ENCODE results near the gene SFXN5.

The SFXN5 gene

GRCh38 chr2:72985891-72986683, 85.4 kb downstream of the SFXN5 start:
- H3K27ac Mint-ChIP-seq (ENCODE audit: low read depth), result no peak overlapping the region
- H3K9me3 Mint-ChIP-seq, result no peaks in the 10 kb centered on the region
- peaks cover 4% of the 10 kb centered on the region for H3K36me3 Mint-ChIP-seq (ENCODE audit: insufficient read depth)

GRCh38 chr2:72985136-72985535, 86.4 kb downstream of the SFXN5 start:
- DNase-seq (ENCODE audit: low spot score in 2 of 2) (no peak), ATAC-seq (replicated peaks; ENCODE audit: extremely low read depth, poor library complexity, severe bottlenecking) (no peak)
- no peak overlapping the region for H3K4me3 Mint-ChIP-seq
- no peaks in the 10 kb centered on the region for H3K4me1 Mint-ChIP-seq
- no peaks in the 10 kb centered on the region for H3K9me3 Mint-ChIP-seq
- no peaks in the 10 kb centered on the region for H3K27me3 Mint-ChIP-seq
- peaks cover 4% of the 10 kb centered on the region for H3K36me3 Mint-ChIP-seq (ENCODE audit: insufficient read depth)
- H3K27ac Mint-ChIP-seq (ENCODE audit: low read depth), result no peak overlapping the region

More at GRCh38 chr2:72985891-72986683, 85.4 kb downstream of the SFXN5 start:
- Mint-ChIP-seq H3K27me3 (no peaks in the 10 kb centered on the region), H3K4me3 (no peak overlapping the region), H3K4me1 (no peaks in the 10 kb centered on the region)
- ATAC-seq (replicated peaks; ENCODE audit: extremely low read depth, poor library complexity, severe bottlenecking), result no peak
- no peak for DNase-seq (ENCODE audit: low spot score in 2 of 2)

GRCh38 chr2:72984172-72984671, 87.3 kb downstream of the SFXN5 start:
- H3K4me3 Mint-ChIP-seq, result no peak overlapping the region
- no peaks in the 10 kb centered on the region for H3K27me3 Mint-ChIP-seq
- ATAC-seq (replicated peaks; ENCODE audit: extremely low read depth, poor library complexity, severe bottlenecking) (no peak), DNase-seq (ENCODE audit: low spot score in 2 of 2) (no peak)
- H3K27ac Mint-ChIP-seq (ENCODE audit: low read depth), result peak overlapping the region; percentile 20
- no peaks in the 10 kb centered on the region for H3K9me3 Mint-ChIP-seq
- peaks cover 4% of the 10 kb centered on the region for H3K36me3 Mint-ChIP-seq (ENCODE audit: insufficient read depth)
- H3K4me1 Mint-ChIP-seq, result no peaks in the 10 kb centered on the region

GRCh38 chr2:72983500-72984161, 87.9 kb downstream of the SFXN5 start:
- Mint-ChIP-seq H3K27ac (ENCODE audit: low read depth) (no peak overlapping the region), H3K4me1 (no peaks in the 10 kb centered on the region), H3K9me3 (no peaks in the 10 kb centered on the region), H3K27me3 (no peaks in the 10 kb centered on the region), H3K4me3 (no peak overlapping the region), H3K36me3 (ENCODE audit: insufficient read depth) (peaks cover 3% of the 10 kb centered on the region)
- DNase-seq (ENCODE audit: low spot score in 2 of 2) (no peak), ATAC-seq (replicated peaks; ENCODE audit: extremely low read depth, poor library complexity, severe bottlenecking) (no peak)

- H3K36me3 Mint-ChIP-seq (ENCODE audit: insufficient read depth), result peaks cover 4% of the 10 kb centered on the region
- H3K4me1 Mint-ChIP-seq, result no peaks in the 10 kb centered on the region
- H3K27me3 Mint-ChIP-seq, result no peaks in the 10 kb centered on the region
- H3K9me3 Mint-ChIP-seq, result no peaks in the 10 kb centered on the region
- DNase-seq (ENCODE audit: low spot score in 2 of 2) (no peak), ATAC-seq (replicated peaks; ENCODE audit: extremely low read depth, poor library complexity, severe bottlenecking) (no peak)
- no peak overlapping the region for H3K27ac Mint-ChIP-seq (ENCODE audit: low read depth)
- no peak overlapping the region for H3K4me3 Mint-ChIP-seq
Measured at GRCh38 chr2:72982781-72983499, 88.6 kb downstream of the SFXN5 start.

GRCh38 chr2:72982219-72982618, 89.3 kb downstream of the SFXN5 start:
- peaks cover 5% of the 10 kb centered on the region for H3K36me3 Mint-ChIP-seq (ENCODE audit: insufficient read depth)
- DNase-seq (ENCODE audit: low spot score in 2 of 2) (no peak), ATAC-seq (replicated peaks; ENCODE audit: extremely low read depth, poor library complexity, severe bottlenecking) (no peak)
- H3K4me3 Mint-ChIP-seq, result no peak overlapping the region
- no peak overlapping the region for H3K27ac Mint-ChIP-seq (ENCODE audit: low read depth)
- no peaks in the 10 kb centered on the region for H3K9me3 Mint-ChIP-seq
- no peaks in the 10 kb centered on the region for H3K4me1 Mint-ChIP-seq
- no peaks in the 10 kb centered on the region for H3K27me3 Mint-ChIP-seq

- DNase-seq (ENCODE audit: low spot score in 2 of 2), result no peak
- H3K27me3 Mint-ChIP-seq, result no peaks in the 10 kb centered on the region
- no peak overlapping the region for H3K4me3 Mint-ChIP-seq
- no peaks in the 10 kb centered on the region for H3K9me3 Mint-ChIP-seq
- H3K27ac Mint-ChIP-seq (ENCODE audit: low read depth), result no peak overlapping the region
- no peak for ATAC-seq (replicated peaks; ENCODE audit: extremely low read depth, poor library complexity, severe bottlenecking)
- peaks cover 6% of the 10 kb centered on the region for H3K36me3 Mint-ChIP-seq (ENCODE audit: insufficient read depth)
- H3K4me1 Mint-ChIP-seq, result no peaks in the 10 kb centered on the region
Measured at GRCh38 chr2:72981536-72981935, 90.0 kb downstream of the SFXN5 start.

- H3K4me3 Mint-ChIP-seq, result no peak overlapping the region
- H3K4me1 Mint-ChIP-seq, result no peaks in the 10 kb centered on the region
- H3K9me3 Mint-ChIP-seq, result no peaks in the 10 kb centered on the region
- ATAC-seq (replicated peaks; ENCODE audit: extremely low read depth, poor library complexity, severe bottlenecking) (no peak), DNase-seq (ENCODE audit: low spot score in 2 of 2) (no peak)
- H3K27me3 Mint-ChIP-seq, result no peaks in the 10 kb centered on the region
- H3K27ac Mint-ChIP-seq (ENCODE audit: low read depth), result no peak overlapping the region
- peaks cover 6% of the 10 kb centered on the region for H3K36me3 Mint-ChIP-seq (ENCODE audit: insufficient read depth)
Measured at GRCh38 chr2:72980535-72981217, 90.8 kb downstream of the SFXN5 start.

- H3K9me3 Mint-ChIP-seq, result no peaks in the 10 kb centered on the region
- H3K27ac Mint-ChIP-seq (ENCODE audit: low read depth), result no peak overlapping the region
- DNase-seq (ENCODE audit: low spot score in 2 of 2) (no peak), ATAC-seq (replicated peaks; ENCODE audit: extremely low read depth, poor library complexity, severe bottlenecking) (no peak)
- H3K27me3 Mint-ChIP-seq, result no peaks in the 10 kb centered on the region
- no peaks in the 10 kb centered on the region for H3K4me1 Mint-ChIP-seq
- no peak overlapping the region for H3K4me3 Mint-ChIP-seq
- peaks cover 6% of the 10 kb centered on the region for H3K36me3 Mint-ChIP-seq (ENCODE audit: insufficient read depth)
Measured at GRCh38 chr2:72979896-72980295, 91.6 kb downstream of the SFXN5 start.

- Mint-ChIP-seq H3K9me3 (no peaks in the 10 kb centered on the region), H3K4me1 (no peaks in the 10 kb centered on the region), H3K36me3 (ENCODE audit: insufficient read depth) (peaks cover 3% of the 10 kb centered on the region), H3K4me3 (no peak overlapping the region), H3K27ac (ENCODE audit: low read depth) (no peak overlapping the region), H3K27me3 (peaks cover 8% of the 10 kb centered on the region)
- DNase-seq (ENCODE audit: low spot score in 2 of 2) (no peak), ATAC-seq (replicated peaks; ENCODE audit: extremely low read depth, poor library complexity, severe bottlenecking) (no peak)
Measured at GRCh38 chr2:72975017-72975416, 96.5 kb downstream of the SFXN5 start.

- Mint-ChIP-seq H3K27me3 (peaks cover 8% of the 10 kb centered on the region), H3K4me3 (no peak overlapping the region), H3K4me1 (no peaks in the 10 kb centered on the region), H3K36me3 (ENCODE audit: insufficient read depth) (peaks cover 3% of the 10 kb centered on the region), H3K27ac (ENCODE audit: low read depth) (no peak overlapping the region), H3K9me3 (no peaks in the 10 kb centered on the region)
- DNase-seq (ENCODE audit: low spot score in 2 of 2) (no peak), ATAC-seq (replicated peaks; ENCODE audit: extremely low read depth, poor library complexity, severe bottlenecking) (no peak)
Measured at GRCh38 chr2:72974436-72974754, 97.1 kb downstream of the SFXN5 start.

GRCh38 chr2:72973566-72974435, 97.7 kb downstream of the SFXN5 start:
- ATAC-seq (replicated peaks; ENCODE audit: extremely low read depth, poor library complexity, severe bottlenecking) (peak; percentile 54), DNase-seq (ENCODE audit: low spot score in 2 of 2) (no peak)
- no peak overlapping the region for H3K4me3 Mint-ChIP-seq
- no peak overlapping the region for H3K27ac Mint-ChIP-seq (ENCODE audit: low read depth)
- H3K27me3 Mint-ChIP-seq, result peaks cover 8% of the 10 kb centered on the region
- H3K4me1 Mint-ChIP-seq, result no peaks in the 10 kb centered on the region
- H3K9me3 Mint-ChIP-seq, result no peaks in the 10 kb centered on the region
- H3K36me3 Mint-ChIP-seq (ENCODE audit: insufficient read depth), result peaks cover 3% of the 10 kb centered on the region
